ENCODE data around the gene SOX13. TPM values are rescaled to one million over a fixed set of nuclear protein-coding genes. Genes with fewer than 3 reads are reported as not detected.

Gene SOX13
- polyA plus RNA-seq, 3 donors, result 0.52 TPM; not detected in 2

- no peak overlapping the region for H3K27ac Mint-ChIP-seq
- Histone ChIP-seq H3K4me2 (replicated peaks; ENCODE audit: extremely low read depth, low read length, poor library complexity, severe bottlenecking) (no peak overlapping the region), H2AFZ (ENCODE audit: insufficient read depth, low read depth, low read length, poor library complexity, severe bottlenecking) (no peak overlapping the region), H3K36me3 (replicated peaks in 1 of 2; ENCODE audit: control insufficient read depth in 1 of 2, insufficient read depth in 2 of 2, low read length in 2 of 2) (no peaks in the 10 kb centered on the region), H3K27me3 (ENCODE audit: control insufficient read depth in 2 of 2, insufficient read depth in 2 of 2, low read length in 2 of 2) (no peaks in the 10 kb centered on the region), H3K27ac (ENCODE audit: low read depth in 1 of 2, low read length in 2 of 2) (no peak overlapping the region), H3K9me3 (replicated peaks in 1 of 2; ENCODE audit: control insufficient read depth in 1 of 2, insufficient read depth in 1 of 2, low read length in 2 of 2) (no peaks in the 10 kb centered on the region), H4K20me1 (ENCODE audit: insufficient read depth, low read length) (no peaks in the 10 kb centered on the region), H3K9ac (ENCODE audit: insufficient read depth, low read length, poor library complexity, severe bottlenecking) (no peak overlapping the region), H3K4me3 (replicated peaks in 1 of 3; ENCODE audit: low read depth in 2 of 3, low read length in 3 of 3) (no peak overlapping the region), H3K79me2 (ENCODE audit: insufficient read depth, low read length) (no peaks in the 10 kb centered on the region), H3K4me1 (ENCODE audit: control insufficient read depth in 1 of 2, insufficient read depth in 2 of 2, low read length in 2 of 2) (no peaks in the 10 kb centered on the region)
- WGBS (ENCODE audit: insufficient coverage), result no CpG with 5 or more reads among the region's 1 CpG
- no peak for DNase-seq
- H3K36me3 Mint-ChIP-seq, result no peaks in the 10 kb centered on the region
- peaks cover 0 to 2% (median 0%) of the 10 kb centered on the region in 7 donors for H3K9me3 Mint-ChIP-seq
- H3K27me3 Mint-ChIP-seq (ENCODE audit: low read depth in 3 of 3), result peaks cover 0 to 6% (median 4%) of the 10 kb centered on the region in 3 donors
- TF ChIP-seq CTCF (IDR thresholded peaks at IDR 0.05), result no peak
- no peak overlapping the region for H3K4me3 Mint-ChIP-seq
- peaks cover 4% of the 10 kb centered on the region for H3K4me1 Mint-ChIP-seq
- intact Hi-C loops (cut with micrococcal nuclease), result no loop called here
Measured at GRCh38 chr1:204044448-204044847, 28.5 kb upstream of the SOX13 start.

- Mint-ChIP-seq H3K27ac (no peak overlapping the region), H3K36me3 (no peaks in the 10 kb centered on the region), H3K9me3 (peaks cover 0 to 2% (median 0%) of the 10 kb centered on the region in 7 donors), H3K27me3 (ENCODE audit: low read depth in 3 of 3) (peaks cover 0 to 6% (median 4%) of the 10 kb centered on the region in 3 donors), H3K4me1 (peaks cover 4% of the 10 kb centered on the region), H3K4me3 (no peak overlapping the region)
- Histone ChIP-seq H3K9me3 (replicated peaks in 1 of 2; ENCODE audit: control insufficient read depth in 1 of 2, insufficient read depth in 1 of 2, low read length in 2 of 2) (no peaks in the 10 kb centered on the region), H4K20me1 (ENCODE audit: insufficient read depth, low read length) (no peaks in the 10 kb centered on the region), H3K36me3 (replicated peaks in 1 of 2; ENCODE audit: control insufficient read depth in 1 of 2, insufficient read depth in 2 of 2, low read length in 2 of 2) (no peaks in the 10 kb centered on the region), H3K27ac (ENCODE audit: low read depth in 1 of 2, low read length in 2 of 2) (no peak overlapping the region), H3K4me2 (replicated peaks; ENCODE audit: extremely low read depth, low read length, poor library complexity, severe bottlenecking) (no peak overlapping the region), H3K4me1 (ENCODE audit: control insufficient read depth in 1 of 2, insufficient read depth in 2 of 2, low read length in 2 of 2) (no peaks in the 10 kb centered on the region), H3K27me3 (ENCODE audit: control insufficient read depth in 2 of 2, insufficient read depth in 2 of 2, low read length in 2 of 2) (no peaks in the 10 kb centered on the region), H3K9ac (ENCODE audit: insufficient read depth, low read length, poor library complexity, severe bottlenecking) (no peak overlapping the region), H3K4me3 (replicated peaks in 1 of 3; ENCODE audit: low read depth in 2 of 3, low read length in 3 of 3) (no peak overlapping the region), H3K79me2 (ENCODE audit: insufficient read depth, low read length) (no peaks in the 10 kb centered on the region), H2AFZ (ENCODE audit: insufficient read depth, low read depth, low read length, poor library complexity, severe bottlenecking) (no peak overlapping the region)
- TF ChIP-seq CTCF (IDR thresholded peaks at IDR 0.05), result no peak
- intact Hi-C loops (cut with micrococcal nuclease), result no loop called here
- 57% methylated on average over 7 of the region's 8 CpGs for WGBS (ENCODE audit: insufficient coverage)
- no peak for DNase-seq
Measured at GRCh38 chr1:204045430-204045829, 27.5 kb upstream of the SOX13 start.

All from CD14-positive monocyte (primary cell).